OCI-LY1 (cell line): ENCODE measurements around the gene HDX.
"Not testable (repeated sequence)": the region's sequence is repeated elsewhere in the genome, so short reads cannot be mapped to it uniquely, and the experiment has no call there.

Source experiments
- H2AFZ ChIP-seq: fragments of 200-600 bp; sonication (generic), shearing (Covaris generic); 2 replicates; pipeline ENCODE4 v1.6.0; 2014; ENCODE audit warnings: antibody characterized with exemption, mild to moderate bottlenecking, low read length
- H3F3A ChIP-seq: fragments of 200-600 bp; sonication (generic), shearing (Covaris generic); 2 replicates; pipeline ENCODE4 v1.6.0; 2014; ENCODE audit warnings: mild to moderate bottlenecking, antibody characterized with exemption, low read length, moderate library complexity; ENCODE audit not compliant: insufficient read depth
- H3K27ac ChIP-seq: fragments of 200-600 bp; sonication (generic); 2 replicates; pipeline ENCODE4 v1.5.1; 2014; ENCODE audit warnings: low read length, mixed run types, mild to moderate bottlenecking, low read depth; ENCODE audit not compliant: poor library complexity, severe bottlenecking
- H3K27me3 ChIP-seq: fragments of 200-600 bp; sonication (generic); 2 replicates; pipeline ENCODE4 v1.6.0; 2014; ENCODE audit warnings: antibody characterized with exemption, mild to moderate bottlenecking, low read length, moderate library complexity; ENCODE audit not compliant: insufficient read depth
- H3K36me3 ChIP-seq: fragments of 200-600 bp; sonication (generic); 2 replicates; pipeline ENCODE4 v1.6.1; 2014; ENCODE audit warnings: mild to moderate bottlenecking, antibody characterized with exemption, low read length, moderate library complexity, mixed read lengths; ENCODE audit not compliant: insufficient read depth
- H3K4me1 ChIP-seq: fragments of 200-600 bp; sonication (generic); 2 replicates; pipeline ENCODE4 v1.5.1; 2014; ENCODE audit warnings: mild to moderate bottlenecking, low read length, moderate library complexity; ENCODE audit not compliant: insufficient read depth, severe bottlenecking
- H3K4me2 ChIP-seq: fragments of 200-600 bp; sonication (generic), shearing (Covaris generic); 2 replicates; pipeline ENCODE4 v1.6.1; 2014; ENCODE audit warnings: low read length
- H3K4me3 ChIP-seq: fragments of 200-600 bp; sonication (generic); 2 replicates; pipeline ENCODE4 v1.5.1; 2014; ENCODE audit warnings: low read length, low read depth, mild to moderate bottlenecking, mixed read lengths; ENCODE audit not compliant: poor library complexity, severe bottlenecking
- H3K79me2 ChIP-seq: fragments of 200-600 bp; shearing (Covaris generic); 2 replicates; pipeline ENCODE4 v1.6.1; 2016; ENCODE audit warnings: mixed run types, low read length, mixed read lengths; ENCODE audit not compliant: insufficient read depth
- H3K9ac ChIP-seq: fragments of 200-600 bp; sonication (generic), shearing (Covaris generic); 2 replicates; pipeline ENCODE4 v1.6.1; 2014; ENCODE audit warnings: mild to moderate bottlenecking, low read length, mixed read lengths
- H3K9me2 ChIP-seq: fragments of 200-600 bp; sonication (generic), shearing (Covaris generic); 2 replicates; pipeline ENCODE4 v1.6.1; 2014; ENCODE audit warnings: low read depth, mild to moderate bottlenecking, low read length, mixed read lengths
- H3K9me3 ChIP-seq: fragments of 200-600 bp; shearing (Covaris generic); 2 replicates; pipeline ENCODE4 v1.6.1; 2014; ENCODE audit warnings: low read length, mixed read lengths
- H4K20me1 ChIP-seq: fragments of 200-600 bp; sonication (generic), shearing (Covaris generic); 2 replicates; pipeline ENCODE4 v1.6.0; 2016; ENCODE audit warnings: mild to moderate bottlenecking, low read length; ENCODE audit not compliant: insufficient read depth
- EZH2 ChIP-seq: fragments of 200-600 bp; sonication (generic), shearing (Covaris generic); IDR thresholded peaks from 2 replicates; pipeline ENCODE4 v1.8.0; 2017; ENCODE audit warnings: borderline replicate concordance, mixed run types, mild to moderate bottlenecking, antibody characterized with exemption, low read length, moderate library complexity, mixed read lengths
- TF ChIP-seq, protein P1 (sequence below): fragments of 200-600 bp; sonication (generic), shearing (Covaris generic); IDR thresholded peaks from 2 replicates; pipeline ENCODE4 v1.5.1; 2017; ENCODE audit warnings: mild to moderate bottlenecking, antibody characterized with exemption, low read length, moderate library complexity, mixed read lengths

Gene HDX, protein sequence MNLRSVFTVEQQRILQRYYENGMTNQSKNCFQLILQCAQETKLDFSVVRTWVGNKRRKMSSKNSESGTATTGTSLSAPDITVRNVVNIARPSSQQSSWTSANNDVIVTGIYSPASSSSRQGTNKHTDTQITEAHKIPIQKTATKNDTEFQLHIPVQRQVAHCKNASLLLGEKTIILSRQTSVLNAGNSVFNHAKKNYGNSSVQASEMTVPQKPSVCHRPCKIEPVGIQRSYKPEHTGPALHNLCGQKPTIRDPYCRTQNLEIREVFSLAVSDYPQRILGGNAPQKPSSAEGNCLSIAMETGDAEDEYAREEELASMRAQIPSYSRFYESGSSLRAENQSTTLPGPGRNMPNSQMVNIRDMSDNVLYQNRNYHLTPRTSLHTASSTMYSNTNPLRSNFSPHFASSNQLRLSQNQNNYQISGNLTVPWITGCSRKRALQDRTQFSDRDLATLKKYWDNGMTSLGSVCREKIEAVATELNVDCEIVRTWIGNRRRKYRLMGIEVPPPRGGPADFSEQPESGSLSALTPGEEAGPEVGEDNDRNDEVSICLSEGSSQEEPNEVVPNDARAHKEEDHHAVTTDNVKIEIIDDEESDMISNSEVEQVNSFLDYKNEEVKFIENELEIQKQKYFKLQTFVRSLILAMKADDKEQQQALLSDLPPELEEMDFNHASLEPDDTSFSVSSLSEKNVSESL

DNA sequence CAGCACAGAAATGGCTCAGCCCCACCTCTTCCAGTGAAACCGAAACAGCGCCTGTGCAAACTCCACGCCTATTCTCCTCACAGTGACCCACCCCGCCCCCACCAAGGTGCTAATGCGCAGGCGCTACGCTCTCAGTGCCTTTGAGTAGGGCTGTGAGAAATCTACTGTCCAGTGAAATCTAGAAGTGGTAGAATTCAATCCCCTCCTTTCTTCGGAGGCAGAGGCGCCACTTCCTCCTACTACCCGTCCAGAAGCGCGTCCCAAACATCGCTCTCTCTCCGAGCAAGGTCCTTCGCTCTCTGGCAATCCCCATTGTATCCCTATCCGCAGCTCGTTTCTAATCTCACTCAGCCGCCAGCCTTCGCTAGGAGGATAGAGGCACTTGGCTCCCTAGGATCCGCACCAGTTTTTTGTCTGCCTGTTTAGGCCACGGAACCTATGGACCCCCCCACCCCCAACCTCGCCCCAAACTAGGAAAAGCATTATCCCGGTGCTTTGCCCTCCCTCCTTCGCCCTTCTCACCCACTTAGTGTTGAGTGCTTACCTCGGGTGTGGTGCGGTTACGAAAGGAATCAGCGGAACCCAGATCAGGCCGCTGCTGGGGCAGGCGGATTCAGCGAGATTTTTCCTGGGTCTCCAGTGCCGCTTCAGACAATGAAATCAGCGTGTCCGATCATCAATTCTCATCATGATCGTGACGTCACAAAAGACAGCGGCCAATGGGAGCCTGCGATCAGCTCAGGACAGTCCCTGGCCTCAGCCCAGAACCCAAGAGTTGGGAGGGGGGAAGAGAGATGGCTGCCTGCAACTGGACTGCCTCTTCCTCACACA is at the start of gene HDX:
Gene HDX (minus strand): TSS at position 656 of the 831 bp plus-strand sequence. CDS start 27,056 bp downstream, outside the sequence.
- H3K36me3 ChIP-seq, result no peaks in the 10 kb centered on the region
- TF ChIP-seq, protein P1, sequence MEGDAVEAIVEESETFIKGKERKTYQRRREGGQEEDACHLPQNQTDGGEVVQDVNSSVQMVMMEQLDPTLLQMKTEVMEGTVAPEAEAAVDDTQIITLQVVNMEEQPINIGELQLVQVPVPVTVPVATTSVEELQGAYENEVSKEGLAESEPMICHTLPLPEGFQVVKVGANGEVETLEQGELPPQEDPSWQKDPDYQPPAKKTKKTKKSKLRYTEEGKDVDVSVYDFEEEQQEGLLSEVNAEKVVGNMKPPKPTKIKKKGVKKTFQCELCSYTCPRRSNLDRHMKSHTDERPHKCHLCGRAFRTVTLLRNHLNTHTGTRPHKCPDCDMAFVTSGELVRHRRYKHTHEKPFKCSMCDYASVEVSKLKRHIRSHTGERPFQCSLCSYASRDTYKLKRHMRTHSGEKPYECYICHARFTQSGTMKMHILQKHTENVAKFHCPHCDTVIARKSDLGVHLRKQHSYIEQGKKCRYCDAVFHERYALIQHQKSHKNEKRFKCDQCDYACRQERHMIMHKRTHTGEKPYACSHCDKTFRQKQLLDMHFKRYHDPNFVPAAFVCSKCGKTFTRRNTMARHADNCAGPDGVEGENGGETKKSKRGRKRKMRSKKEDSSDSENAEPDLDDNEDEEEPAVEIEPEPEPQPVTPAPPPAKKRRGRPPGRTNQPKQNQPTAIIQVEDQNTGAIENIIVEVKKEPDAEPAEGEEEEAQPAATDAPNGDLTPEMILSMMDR, result no peak
- no peak for TF ChIP-seq EZH2
- H3K9me2 ChIP-seq, result no peaks in the 10 kb centered on the region
- no peak within 1 kb of the TSS for H2AFZ ChIP-seq
- H3F3A ChIP-seq, result no peaks in the 10 kb centered on the region
- H4K20me1 ChIP-seq, result no peaks in the 10 kb centered on the region
- no peaks in the 10 kb centered on the region for H3K9me3 ChIP-seq
- no peak within 1 kb of the TSS for H3K27ac ChIP-seq
- no peaks in the 10 kb centered on the region for H3K79me2 ChIP-seq
- H3K9ac ChIP-seq, result no peak within 1 kb of the TSS
- H3K27me3 ChIP-seq, result no peaks in the 10 kb centered on the region
- H3K4me1 ChIP-seq, result no peaks in the 10 kb centered on the region
- H3K4me3 ChIP-seq, result no peak within 1 kb of the TSS
- H3K4me2 ChIP-seq, result no peak within 1 kb of the TSS

DNA sequence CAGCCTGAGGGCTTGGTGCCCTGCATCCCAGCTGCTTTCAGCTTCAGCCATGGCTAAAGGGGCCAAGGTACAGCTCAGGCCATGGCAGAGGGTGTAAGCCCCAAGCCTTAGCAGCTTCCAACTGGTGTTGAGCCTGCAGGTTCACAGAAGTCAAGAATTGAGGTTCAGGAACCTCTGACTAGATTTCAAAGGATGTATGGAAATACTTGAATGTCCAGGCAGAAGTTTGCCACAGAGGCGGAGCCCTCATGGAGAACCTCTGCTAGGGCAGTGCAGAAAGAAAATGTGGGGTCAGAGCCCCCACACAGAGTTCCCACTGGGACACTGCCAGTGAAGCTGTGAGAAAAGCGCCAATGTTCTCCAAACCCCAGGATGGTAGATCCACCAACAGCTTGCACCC is 39.1 kb upstream of the HDX start:
- not testable (repeated sequence) for H3K27ac ChIP-seq, H3K9me2 ChIP-seq, H3K4me1 ChIP-seq, H3K27me3 ChIP-seq, H2AFZ ChIP-seq, H3F3A ChIP-seq, H4K20me1 ChIP-seq, H3K9ac ChIP-seq, H3K36me3 ChIP-seq, H3K79me2 ChIP-seq, H3K4me2 ChIP-seq, H3K9me3 ChIP-seq, H3K4me3 ChIP-seq

- not testable (repeated sequence) for H3K4me3 ChIP-seq, H3K9ac ChIP-seq, H3K4me2 ChIP-seq, H3K9me2 ChIP-seq, H3K27ac ChIP-seq, H2AFZ ChIP-seq, H4K20me1 ChIP-seq, H3K27me3 ChIP-seq, H3K79me2 ChIP-seq, H3K9me3 ChIP-seq, H3K36me3 ChIP-seq, H3K4me1 ChIP-seq, H3F3A ChIP-seq
Measured at GRCh38 chrX:84537627-84538026, 35.4 kb upstream of the HDX start.

GRCh38 chrX:84488426-84488825 is 13.8 kb downstream of the HDX start:
- no peak overlapping the region for H3K27ac ChIP-seq
- H3K36me3 ChIP-seq, result no peaks in the 10 kb centered on the region
- H3K9me2 ChIP-seq, result no peaks in the 10 kb centered on the region
- H3K9ac ChIP-seq, result no peak overlapping the region
- H3K4me1 ChIP-seq, result no peaks in the 10 kb centered on the region
- H3K27me3 ChIP-seq, result no peaks in the 10 kb centered on the region
- no peak overlapping the region for H3K4me2 ChIP-seq
- H3K9me3 ChIP-seq, result no peaks in the 10 kb centered on the region
- H2AFZ ChIP-seq, result no peak overlapping the region
- TF ChIP-seq, protein P1, result no peak
- TF ChIP-seq EZH2, result no peak
- H3F3A ChIP-seq, result no peaks in the 10 kb centered on the region
- no peaks in the 10 kb centered on the region for H3K79me2 ChIP-seq
- no peaks in the 10 kb centered on the region for H4K20me1 ChIP-seq
- no peak overlapping the region for H3K4me3 ChIP-seq
